B cell (primary cell): ENCODE data around the gene CRIM1.

Experiments used
- EZH2 ChIP-seq: IDR thresholded peaks from 2 replicates; pipeline ENCODE4 v1.6.1; 2012; ENCODE audit warnings: borderline replicate concordance, low read depth, mild to moderate bottlenecking, moderate library complexity, low read length; ENCODE audit not compliant: insufficient read depth, poor library complexity, severe bottlenecking
- TF ChIP-seq, protein P1 (sequence below): fragments of 200-600 bp; IDR thresholded peaks from one replicate; pipeline ENCODE4 v1.8.0; 2022; ENCODE audit warnings: antibody characterized with exemption, mild to moderate bottlenecking

DNA sequence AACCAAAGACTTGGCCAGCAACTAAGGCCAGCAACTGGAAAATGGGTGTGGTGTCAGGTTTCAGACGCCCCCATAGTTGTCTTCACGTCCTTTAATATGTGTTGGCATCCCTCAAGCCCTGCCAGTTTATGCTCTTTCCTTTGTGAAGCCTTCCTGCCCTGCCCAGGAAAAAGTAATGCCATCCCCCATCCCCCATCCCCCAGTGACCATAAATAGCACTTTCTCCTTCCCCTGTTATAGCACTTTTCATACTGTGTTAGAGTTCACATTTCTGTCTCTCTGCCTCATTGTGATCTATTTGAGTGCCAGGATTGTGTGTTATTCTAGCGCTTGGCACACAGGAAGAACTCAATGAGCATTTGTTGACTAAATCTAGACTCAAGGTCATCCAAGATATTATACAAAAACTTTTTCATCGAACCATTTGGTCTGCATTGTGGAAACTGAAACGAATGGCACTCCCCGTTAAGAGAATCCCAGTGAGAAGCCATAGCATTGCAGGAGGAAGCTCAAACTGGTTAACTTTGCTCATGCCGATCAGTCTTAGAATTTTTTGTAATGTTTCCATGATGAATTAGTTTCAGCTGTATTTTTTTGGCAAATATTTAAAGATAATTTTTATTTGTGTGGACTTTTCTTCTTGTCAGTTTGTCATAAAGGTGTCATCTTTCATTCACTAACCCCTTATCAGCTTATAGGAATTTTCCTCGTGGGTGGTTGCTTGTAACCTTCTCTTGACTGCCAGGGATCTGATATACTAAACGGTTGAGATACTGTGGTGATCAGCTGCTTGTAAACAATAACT is 15.7 kb downstream of the CRIM1 start:
- TF ChIP-seq, protein P1, sequence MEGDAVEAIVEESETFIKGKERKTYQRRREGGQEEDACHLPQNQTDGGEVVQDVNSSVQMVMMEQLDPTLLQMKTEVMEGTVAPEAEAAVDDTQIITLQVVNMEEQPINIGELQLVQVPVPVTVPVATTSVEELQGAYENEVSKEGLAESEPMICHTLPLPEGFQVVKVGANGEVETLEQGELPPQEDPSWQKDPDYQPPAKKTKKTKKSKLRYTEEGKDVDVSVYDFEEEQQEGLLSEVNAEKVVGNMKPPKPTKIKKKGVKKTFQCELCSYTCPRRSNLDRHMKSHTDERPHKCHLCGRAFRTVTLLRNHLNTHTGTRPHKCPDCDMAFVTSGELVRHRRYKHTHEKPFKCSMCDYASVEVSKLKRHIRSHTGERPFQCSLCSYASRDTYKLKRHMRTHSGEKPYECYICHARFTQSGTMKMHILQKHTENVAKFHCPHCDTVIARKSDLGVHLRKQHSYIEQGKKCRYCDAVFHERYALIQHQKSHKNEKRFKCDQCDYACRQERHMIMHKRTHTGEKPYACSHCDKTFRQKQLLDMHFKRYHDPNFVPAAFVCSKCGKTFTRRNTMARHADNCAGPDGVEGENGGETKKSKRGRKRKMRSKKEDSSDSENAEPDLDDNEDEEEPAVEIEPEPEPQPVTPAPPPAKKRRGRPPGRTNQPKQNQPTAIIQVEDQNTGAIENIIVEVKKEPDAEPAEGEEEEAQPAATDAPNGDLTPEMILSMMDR: no peak
- no peak for TF ChIP-seq EZH2
